ENCODE data around the gene RAB38. TPM values are rescaled to one million over a fixed set of nuclear protein-coding genes. Genes with fewer than 3 reads are reported as not detected.

RAB38 gene
- total RNA-seq, 2 donors from 2014 or later = 3.1 TPM; not detected in 1

DNA sequence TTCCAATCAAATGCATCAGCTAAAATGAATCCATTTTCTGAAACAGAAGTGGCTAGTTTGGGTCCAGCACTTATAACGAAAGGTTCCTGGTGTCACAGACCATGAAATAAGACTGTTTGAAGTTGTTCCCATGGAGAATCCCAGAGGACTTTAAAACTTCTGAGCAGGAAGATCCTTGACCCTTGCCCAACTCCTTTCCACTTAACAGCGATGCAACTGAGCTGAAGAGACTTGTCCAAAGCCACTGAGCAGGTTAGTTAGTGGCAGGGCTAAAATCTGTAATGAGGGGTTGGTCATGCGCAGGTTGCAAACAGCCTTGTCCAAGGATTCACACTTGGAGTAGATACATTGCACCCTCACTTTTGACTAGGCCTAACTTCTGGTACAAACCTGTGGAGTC, 1.3 kb downstream of the RAB38 start:
- Histone ChIP-seq H3K27me3 (no peaks in the 10 kb centered on the region), H3K36me3 (replicated peaks in 1 of 2; ENCODE audit: insufficient read depth in 1 of 2, low read depth in 2 of 2) (no peaks in the 10 kb centered on the region), H3K9me3 (no peaks in the 10 kb centered on the region), H3K27ac (no peak overlapping the region), H3K4me1 (peaks cover 17% of the 10 kb centered on the region), H3K4me3 (no peak overlapping the region)
- TF ChIP-seq, protein P1, sequence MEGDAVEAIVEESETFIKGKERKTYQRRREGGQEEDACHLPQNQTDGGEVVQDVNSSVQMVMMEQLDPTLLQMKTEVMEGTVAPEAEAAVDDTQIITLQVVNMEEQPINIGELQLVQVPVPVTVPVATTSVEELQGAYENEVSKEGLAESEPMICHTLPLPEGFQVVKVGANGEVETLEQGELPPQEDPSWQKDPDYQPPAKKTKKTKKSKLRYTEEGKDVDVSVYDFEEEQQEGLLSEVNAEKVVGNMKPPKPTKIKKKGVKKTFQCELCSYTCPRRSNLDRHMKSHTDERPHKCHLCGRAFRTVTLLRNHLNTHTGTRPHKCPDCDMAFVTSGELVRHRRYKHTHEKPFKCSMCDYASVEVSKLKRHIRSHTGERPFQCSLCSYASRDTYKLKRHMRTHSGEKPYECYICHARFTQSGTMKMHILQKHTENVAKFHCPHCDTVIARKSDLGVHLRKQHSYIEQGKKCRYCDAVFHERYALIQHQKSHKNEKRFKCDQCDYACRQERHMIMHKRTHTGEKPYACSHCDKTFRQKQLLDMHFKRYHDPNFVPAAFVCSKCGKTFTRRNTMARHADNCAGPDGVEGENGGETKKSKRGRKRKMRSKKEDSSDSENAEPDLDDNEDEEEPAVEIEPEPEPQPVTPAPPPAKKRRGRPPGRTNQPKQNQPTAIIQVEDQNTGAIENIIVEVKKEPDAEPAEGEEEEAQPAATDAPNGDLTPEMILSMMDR (IDR thresholded peaks at IDR 0.05) = no peak
- TF ChIP-seq POLR2A (IDR thresholded peaks at IDR 0.05) = no peak
- 80 to 91% methylated on average over 3 of the region's 3 CpGs for WGBS, 2 donors
- ATAC-seq = no peak
- no peak for DNase-seq
- intact Hi-C loops (cut with DNase I) = no loop called here

DNA sequence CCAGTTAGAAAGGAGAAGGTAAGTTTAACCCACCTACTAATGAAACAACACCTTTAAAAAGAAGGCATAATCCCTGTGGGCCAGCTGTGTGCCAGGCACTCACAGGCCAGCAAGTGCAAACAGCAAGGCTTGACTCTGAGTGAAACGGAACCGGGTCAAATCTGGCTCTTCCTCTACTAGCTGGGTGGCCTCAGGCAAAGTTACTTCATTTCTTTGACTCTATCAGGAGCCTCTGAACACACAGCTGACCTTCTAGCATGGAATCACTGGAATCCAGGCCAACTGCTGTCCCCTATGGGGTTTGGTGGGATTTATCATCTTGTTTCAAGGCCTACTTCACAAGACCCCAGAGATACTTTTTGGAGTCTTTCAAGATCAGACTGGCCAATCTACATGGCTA, 3.3 kb downstream of the RAB38 start:
- ATAC-seq (no peak), DNase-seq (no peak)
- no peak for TF ChIP-seq POLR2A (IDR thresholded peaks at IDR 0.05)
- TF ChIP-seq, protein P1 (IDR thresholded peaks at IDR 0.05) = no peak
- Histone ChIP-seq H3K36me3 (replicated peaks in 1 of 2; ENCODE audit: insufficient read depth in 1 of 2, low read depth in 2 of 2) (no peaks in the 10 kb centered on the region), H3K4me3 (no peak overlapping the region), H3K4me1 (peaks cover 17% of the 10 kb centered on the region), H3K9me3 (no peaks in the 10 kb centered on the region), H3K27me3 (no peaks in the 10 kb centered on the region), H3K27ac (no peak overlapping the region)
- intact Hi-C loops (cut with DNase I) = no loop called here
- WGBS, 2 donors = 59 to 64% methylated on average over 2 of the region's 2 CpGs

DNA sequence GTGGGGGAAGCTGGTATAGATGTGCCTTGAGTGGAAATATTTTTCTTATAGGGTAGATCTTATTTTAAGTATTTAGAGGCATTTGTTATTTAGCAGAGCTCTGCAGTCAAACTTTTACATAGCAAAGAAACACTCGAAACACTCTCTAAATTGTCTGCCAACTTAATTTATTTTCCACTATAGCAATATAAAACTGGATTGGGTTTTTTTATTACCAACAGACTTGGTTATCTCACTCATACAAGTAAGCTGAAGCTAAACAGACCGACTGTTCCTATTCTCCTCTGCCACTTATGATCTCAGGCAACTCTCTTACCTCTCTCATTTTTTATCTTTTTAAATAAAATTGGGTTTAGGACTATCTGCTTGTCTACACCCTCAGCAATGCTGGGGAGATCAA, 4.6 kb downstream of the RAB38 start:
- ATAC-seq (no peak), DNase-seq (no peak)
- intact Hi-C loops (cut with DNase I) = no loop called here
- H3K27ac ChIP-seq = no peak overlapping the region
- WGBS, 2 donors = 92 to 93% methylated on average over 2 of the region's 2 CpGs
- TF ChIP-seq, protein P1 (IDR thresholded peaks at IDR 0.05) = no peak
- TF ChIP-seq POLR2A (IDR thresholded peaks at IDR 0.05) = no peak
- H3K27me3 ChIP-seq = no peaks in the 10 kb centered on the region
- no peak overlapping the region for H3K4me3 ChIP-seq
- H3K4me1 ChIP-seq = peaks cover 15% of the 10 kb centered on the region
- H3K36me3 ChIP-seq (replicated peaks in 1 of 2; ENCODE audit: insufficient read depth in 1 of 2, low read depth in 2 of 2) = no peaks in the 10 kb centered on the region
- no peaks in the 10 kb centered on the region for H3K9me3 ChIP-seq

DNA sequence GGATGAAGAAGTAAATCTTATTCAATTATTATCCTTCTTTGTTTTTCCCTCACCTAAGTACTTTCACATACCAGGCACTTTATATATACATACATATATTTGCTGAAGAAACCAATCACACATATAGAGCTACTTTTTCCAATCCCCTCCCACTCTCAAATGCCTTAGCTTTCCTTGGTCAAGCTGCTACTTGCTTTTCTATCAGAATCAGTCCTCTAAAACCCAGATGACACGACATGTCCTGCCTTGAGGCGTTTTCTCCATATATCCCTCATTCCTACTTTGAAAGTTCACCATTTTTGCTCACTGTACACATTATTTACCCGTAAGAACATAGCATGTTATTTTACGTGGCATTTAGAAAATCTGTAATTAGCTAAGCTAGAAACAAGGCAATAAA, 5.4 kb downstream of the RAB38 start:
- no peak overlapping the region for H3K27ac ChIP-seq
- TF ChIP-seq POLR2A (IDR thresholded peaks at IDR 0.05) = no peak
- TF ChIP-seq, protein P1 (IDR thresholded peaks at IDR 0.05) = no peak
- no peaks in the 10 kb centered on the region for H3K9me3 ChIP-seq
- H3K36me3 ChIP-seq (replicated peaks in 1 of 2; ENCODE audit: insufficient read depth in 1 of 2, low read depth in 2 of 2) = no peaks in the 10 kb centered on the region
- intact Hi-C loops (cut with DNase I) = no loop called here
- peaks cover 11% of the 10 kb centered on the region for H3K4me1 ChIP-seq
- 86 to 94% methylated on average over 4 of the region's 4 CpGs for WGBS, 2 donors
- no peak for DNase-seq
- no peak for ATAC-seq
- H3K4me3 ChIP-seq = no peak overlapping the region
- H3K27me3 ChIP-seq = no peaks in the 10 kb centered on the region

DNA sequence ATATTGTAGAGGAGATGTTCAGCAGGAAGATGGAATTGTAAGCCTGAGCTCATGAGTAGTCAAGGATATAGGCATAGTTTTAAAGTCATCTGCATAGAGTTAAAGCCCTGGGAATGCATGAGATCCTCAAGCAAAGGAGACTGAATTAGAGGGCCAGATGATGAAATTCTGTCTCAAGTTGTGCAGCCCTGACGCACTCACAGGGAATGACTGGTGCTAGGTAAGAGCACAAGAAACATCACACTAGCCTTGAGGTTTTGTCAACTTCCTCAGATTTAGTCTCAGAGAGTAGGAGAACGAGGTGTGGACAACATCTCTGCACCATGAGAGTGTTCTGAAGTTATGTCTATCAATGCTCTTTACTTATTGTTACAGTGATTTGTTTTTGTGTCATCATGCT, 5.8 kb downstream of the RAB38 start:
- DNase-seq = no peak
- H3K4me3 ChIP-seq = no peak overlapping the region
- no peaks in the 10 kb centered on the region for H3K27me3 ChIP-seq
- H3K36me3 ChIP-seq (replicated peaks in 1 of 2; ENCODE audit: insufficient read depth in 1 of 2, low read depth in 2 of 2) = no peaks in the 10 kb centered on the region
- H3K27ac ChIP-seq = no peak overlapping the region
- no peak for ATAC-seq
- peaks cover 7% of the 10 kb centered on the region for H3K4me1 ChIP-seq
- intact Hi-C loops (cut with DNase I) = no loop called here
- TF ChIP-seq, protein P1 (IDR thresholded peaks at IDR 0.05) = no peak
- TF ChIP-seq POLR2A (IDR thresholded peaks at IDR 0.05) = no peak
- WGBS, 2 donors = 89 to 96% methylated on average over 2 of the region's 2 CpGs
- no peaks in the 10 kb centered on the region for H3K9me3 ChIP-seq
